Liver (tissue), 9 donors: Measurements from ENCODE around the gene FABP3. TPM values are rescaled to one million over a fixed set of nuclear protein-coding genes. Genes with fewer than 3 reads are reported as not detected.

Experiments
- DNase-seq: peaks from one replicate; pipeline ENCODE4 v3.0.0-alpha.2; 2017; ENCODE audit warnings: low spot score
- H3K27ac ChIP-seq, 2 donors: one replicate each; pipeline ENCODE4 v1.7.0; 2013; ENCODE audit warnings: inconsistent platforms in 2 of 2, low read length in 2 of 2, control low read depth in 1 of 2, low read depth in 1 of 2, mild to moderate bottlenecking in 1 of 2
- H3K27me3 ChIP-seq, 4 donors: one replicate each; pipeline versions ENCODE4 v1.6.1 to v1.7.0; 2013; ENCODE audit warnings: low read length in 3 of 4, inconsistent platforms in 1 of 4, mild to moderate bottlenecking in 1 of 4, moderate library complexity in 1 of 4; ENCODE audit not compliant: control insufficient read depth in 4 of 4, insufficient read depth in 4 of 4
- H3K36me3 ChIP-seq, 4 donors: one replicate each; pipeline versions ENCODE4 v1.6.1 to v1.7.0; 2013; ENCODE audit warnings: low read length in 3 of 4, mild to moderate bottlenecking in 3 of 4, low read depth in 1 of 4, moderate library complexity in 1 of 4; ENCODE audit not compliant: control insufficient read depth in 4 of 4, insufficient read depth in 3 of 4
- H3K4me1 ChIP-seq, 4 donors: one replicate each; pipeline versions ENCODE4 v1.6.1 to v1.7.0; 2013; ENCODE audit warnings: low read length in 3 of 4, mild to moderate bottlenecking in 3 of 4, moderate library complexity in 1 of 4; ENCODE audit not compliant: control insufficient read depth in 4 of 4, insufficient read depth in 4 of 4
- H3K4me3 ChIP-seq, 3 donors: one replicate each; pipeline versions ENCODE4 v1.6.1 to v1.7.0; 2013; ENCODE audit warnings: low read length in 3 of 3, control low read depth in 1 of 3, low read depth in 1 of 3, mild to moderate bottlenecking in 1 of 3
- H3K9ac ChIP-seq, 2 donors: one replicate each; pipeline ENCODE4 v1.7.0; 2013; ENCODE audit warnings: low read length in 2 of 2, mild to moderate bottlenecking in 2 of 2, moderate library complexity in 2 of 2, control low read depth in 1 of 2, low read depth in 1 of 2
- H3K9me3 ChIP-seq, 4 donors: one replicate each; pipeline versions ENCODE4 v1.6.1 to v1.7.0; 2013; ENCODE audit warnings: low read length in 3 of 4; ENCODE audit not compliant: control insufficient read depth in 4 of 4
- EGR1 ChIP-seq, 2 donors: IDR thresholded peaks; 2 replicates each; pipeline ENCODE4 v1.6.1; 2016 to 2018; ENCODE audit warnings: antibody characterized with exemption in 2 of 2, low read depth in 2 of 2
- FOXA2 ChIP-seq: IDR thresholded peaks from 2 replicates; pipeline ENCODE4 v1.6.1; 2016; ENCODE audit warnings: antibody characterized with exemption
- GABPA ChIP-seq, 2 donors: IDR thresholded peaks in 1 of 2; conservative IDR thresholded peaks in 1 of 2; 2 replicates each; pipeline ENCODE4 v1.6.1; 2016; ENCODE audit warnings: antibody characterized with exemption in 2 of 2, mild to moderate bottlenecking in 1 of 2, moderate library complexity in 1 of 2
- HNF4A ChIP-seq, 2 donors: conservative IDR thresholded peaks; 2 replicates each; pipeline ENCODE4 v1.6.1; 2016; ENCODE audit warnings: antibody characterized with exemption in 2 of 2, mild to moderate bottlenecking in 2 of 2
- JUND ChIP-seq, 2 donors: IDR thresholded peaks; 2 replicates each; pipeline ENCODE4 v1.6.1; 2016; ENCODE audit warnings: antibody characterized with exemption in 2 of 2
- NR2F2 ChIP-seq: IDR thresholded peaks from 2 replicates; pipeline ENCODE4 v1.6.1; 2016; ENCODE audit warnings: antibody characterized with exemption
- RAD21 ChIP-seq, 2 donors: IDR thresholded peaks; 2 replicates each; pipeline ENCODE4 v1.6.1; 2016; ENCODE audit warnings: antibody characterized with exemption in 2 of 2, mild to moderate bottlenecking in 2 of 2
- REST ChIP-seq: IDR thresholded peaks from 2 replicates; pipeline ENCODE4 v1.6.1; 2016; ENCODE audit warnings: antibody characterized with exemption, mild to moderate bottlenecking
- SP1 ChIP-seq: IDR thresholded peaks from 2 replicates; pipeline ENCODE4 v1.6.1; 2018; ENCODE audit warnings: antibody characterized with exemption, mild to moderate bottlenecking
- WGBS: extraction: QIAGEN DNeasy Blood & Tissue Kit; methylation state at CpG from one replicate; pipeline ENCODE4 v1.1.7; 2013; 5-methylcytosine and 5-hydroxymethylcytosine counted together
- polyA plus RNA-seq, 2 donors: library from polyadenylated mRNA; stranded (reverse) in 1 of 2; unstranded in 1 of 2; fragments of 200-250 nt in 1 of 2; fragments of >200 nt in 1 of 2; fragmentation: Nextera tagmentation in 1 of 2; extraction: Ambion mirVana in 1 of 2; gene quantifications; one replicate each; pipeline versions ENCODE4 v1.2.1 to v1.2.3, GENCODE V29; 2013 to 2015
- total RNA-seq, 2 donors: library from RNA; depleted of rRNA; stranded (reverse); fragments of >200 nt; gene quantifications; one replicate each; pipeline ENCODE4 v1.2.3, GENCODE V29; 2014
- TF ChIP-seq, protein P1 (sequence below): fragments of 150-350 bp; IDR thresholded peaks from 2 replicates; pipeline ENCODE4 v1.5.1; 2017; ENCODE audit warnings: improper control_type of control experiment, low read depth, low read length; ENCODE audit not compliant: missing input control
- TF ChIP-seq, protein P2 (sequence below): IDR thresholded peaks from 2 replicates; pipeline ENCODE4 v1.6.1; 2016; ENCODE audit warnings: antibody characterized with exemption
- TF ChIP-seq, protein P3 (sequence below): IDR thresholded peaks from 2 replicates; pipeline ENCODE4 v1.6.1; 2016; ENCODE audit warnings: antibody characterized with exemption
- donor health status: healthy.
- donor health status: healthy.
- donor health status: healthy.
- donor health status: healthy.
- donor health status: healthy.

FABP3 gene
- total and polyA plus RNA-seq, 4 donors: 2.8 to 28.2 (median 5.2) TPM

GRCh38 chr1:31410871-31411270, 38.0 kb upstream of the FABP3 start:
- TF ChIP-seq FOXA2: no peak
- TF ChIP-seq, protein P1, sequence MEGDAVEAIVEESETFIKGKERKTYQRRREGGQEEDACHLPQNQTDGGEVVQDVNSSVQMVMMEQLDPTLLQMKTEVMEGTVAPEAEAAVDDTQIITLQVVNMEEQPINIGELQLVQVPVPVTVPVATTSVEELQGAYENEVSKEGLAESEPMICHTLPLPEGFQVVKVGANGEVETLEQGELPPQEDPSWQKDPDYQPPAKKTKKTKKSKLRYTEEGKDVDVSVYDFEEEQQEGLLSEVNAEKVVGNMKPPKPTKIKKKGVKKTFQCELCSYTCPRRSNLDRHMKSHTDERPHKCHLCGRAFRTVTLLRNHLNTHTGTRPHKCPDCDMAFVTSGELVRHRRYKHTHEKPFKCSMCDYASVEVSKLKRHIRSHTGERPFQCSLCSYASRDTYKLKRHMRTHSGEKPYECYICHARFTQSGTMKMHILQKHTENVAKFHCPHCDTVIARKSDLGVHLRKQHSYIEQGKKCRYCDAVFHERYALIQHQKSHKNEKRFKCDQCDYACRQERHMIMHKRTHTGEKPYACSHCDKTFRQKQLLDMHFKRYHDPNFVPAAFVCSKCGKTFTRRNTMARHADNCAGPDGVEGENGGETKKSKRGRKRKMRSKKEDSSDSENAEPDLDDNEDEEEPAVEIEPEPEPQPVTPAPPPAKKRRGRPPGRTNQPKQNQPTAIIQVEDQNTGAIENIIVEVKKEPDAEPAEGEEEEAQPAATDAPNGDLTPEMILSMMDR: no peak
- TF ChIP-seq JUND (IDR thresholded peaks at IDR 0.05): no peak
- no peak for TF ChIP-seq REST
- no peak for TF ChIP-seq GABPA (IDR thresholded peaks at IDR 0.05 in 1 of 2, conservative IDR thresholded peaks at IDR 0.05 in 1 of 2)
- TF ChIP-seq EGR1 (IDR thresholded peaks at IDR 0.05; ENCODE audit: low read depth in 2 of 2): no peak
- TF ChIP-seq, protein P2, sequence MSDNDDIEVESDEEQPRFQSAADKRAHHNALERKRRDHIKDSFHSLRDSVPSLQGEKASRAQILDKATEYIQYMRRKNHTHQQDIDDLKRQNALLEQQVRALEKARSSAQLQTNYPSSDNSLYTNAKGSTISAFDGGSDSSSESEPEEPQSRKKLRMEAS: no peak
- no peak for TF ChIP-seq SP1
- no peak for TF ChIP-seq RAD21 (IDR thresholded peaks at IDR 0.05)
- TF ChIP-seq NR2F2: no peak
- Histone ChIP-seq H3K27me3 (no peaks in the 10 kb centered on the region), H3K9ac (no peak overlapping the region), H3K9me3 (no peaks in the 10 kb centered on the region), H3K4me3 (no peak overlapping the region), H3K27ac (no peak overlapping the region), H3K36me3 (no peaks in the 10 kb centered on the region), H3K4me1 (peaks cover 5 to 22% (median 14%) of the 10 kb centered on the region in 4 donors)
- WGBS: 90% methylated on average over 4 of the region's 4 CpGs
- no peak for DNase-seq

- no peaks in the 10 kb centered on the region for H3K9me3 ChIP-seq
- no peaks in the 10 kb centered on the region for H3K27me3 ChIP-seq
- H3K27ac ChIP-seq: no peak overlapping the region
- H3K4me3 ChIP-seq: no peak overlapping the region
- WGBS: 88% methylated on average over 6 of the region's 6 CpGs
- no peaks in the 10 kb centered on the region for H3K36me3 ChIP-seq
- no peak overlapping the region for H3K9ac ChIP-seq
- H3K4me1 ChIP-seq: peaks cover 2 to 15% (median 8%) of the 10 kb centered on the region in 4 donors
- no peak for DNase-seq
- TF ChIP-seq GABPA (IDR thresholded peaks at IDR 0.05 in 1 of 2, conservative IDR thresholded peaks at IDR 0.05 in 1 of 2) (no peak), JUND (IDR thresholded peaks at IDR 0.05) (no peak), HNF4A (conservative IDR thresholded peaks at IDR 0.05) (no peak)
- TF ChIP-seq, protein P3, sequence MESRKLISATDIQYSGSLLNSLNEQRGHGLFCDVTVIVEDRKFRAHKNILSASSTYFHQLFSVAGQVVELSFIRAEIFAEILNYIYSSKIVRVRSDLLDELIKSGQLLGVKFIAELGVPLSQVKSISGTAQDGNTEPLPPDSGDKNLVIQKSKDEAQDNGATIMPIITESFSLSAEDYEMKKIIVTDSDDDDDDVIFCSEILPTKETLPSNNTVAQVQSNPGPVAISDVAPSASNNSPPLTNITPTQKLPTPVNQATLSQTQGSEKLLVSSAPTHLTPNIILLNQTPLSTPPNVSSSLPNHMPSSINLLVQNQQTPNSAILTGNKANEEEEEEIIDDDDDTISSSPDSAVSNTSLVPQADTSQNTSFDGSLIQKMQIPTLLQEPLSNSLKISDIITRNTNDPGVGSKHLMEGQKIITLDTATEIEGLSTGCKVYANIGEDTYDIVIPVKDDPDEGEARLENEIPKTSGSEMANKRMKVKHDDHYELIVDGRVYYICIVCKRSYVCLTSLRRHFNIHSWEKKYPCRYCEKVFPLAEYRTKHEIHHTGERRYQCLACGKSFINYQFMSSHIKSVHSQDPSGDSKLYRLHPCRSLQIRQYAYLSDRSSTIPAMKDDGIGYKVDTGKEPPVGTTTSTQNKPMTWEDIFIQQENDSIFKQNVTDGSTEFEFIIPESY: no peak
Observed at GRCh38 chr1:31409946-31410858, 37.3 kb upstream of the FABP3 start.
